C4-2B (cell line): ENCODE results near the gene TLR7.

Source experiments
- H3K27ac ChIP-seq: fragments of 450-650 bp; 2 replicates; pipeline ENCODE4 v1.5.1; 2017
- ZFX ChIP-seq: fragments of 450-650 bp; IDR thresholded peaks from 2 replicates; pipeline ENCODE4 v1.6.1; 2017
- TF ChIP-seq, protein P1 (sequence below): fragments of 450-650 bp; conservative IDR thresholded peaks from 2 replicates; pipeline ENCODE4 v1.5.1; 2017; ENCODE audit warnings: mild to moderate bottlenecking

The TLR7 gene

DNA sequence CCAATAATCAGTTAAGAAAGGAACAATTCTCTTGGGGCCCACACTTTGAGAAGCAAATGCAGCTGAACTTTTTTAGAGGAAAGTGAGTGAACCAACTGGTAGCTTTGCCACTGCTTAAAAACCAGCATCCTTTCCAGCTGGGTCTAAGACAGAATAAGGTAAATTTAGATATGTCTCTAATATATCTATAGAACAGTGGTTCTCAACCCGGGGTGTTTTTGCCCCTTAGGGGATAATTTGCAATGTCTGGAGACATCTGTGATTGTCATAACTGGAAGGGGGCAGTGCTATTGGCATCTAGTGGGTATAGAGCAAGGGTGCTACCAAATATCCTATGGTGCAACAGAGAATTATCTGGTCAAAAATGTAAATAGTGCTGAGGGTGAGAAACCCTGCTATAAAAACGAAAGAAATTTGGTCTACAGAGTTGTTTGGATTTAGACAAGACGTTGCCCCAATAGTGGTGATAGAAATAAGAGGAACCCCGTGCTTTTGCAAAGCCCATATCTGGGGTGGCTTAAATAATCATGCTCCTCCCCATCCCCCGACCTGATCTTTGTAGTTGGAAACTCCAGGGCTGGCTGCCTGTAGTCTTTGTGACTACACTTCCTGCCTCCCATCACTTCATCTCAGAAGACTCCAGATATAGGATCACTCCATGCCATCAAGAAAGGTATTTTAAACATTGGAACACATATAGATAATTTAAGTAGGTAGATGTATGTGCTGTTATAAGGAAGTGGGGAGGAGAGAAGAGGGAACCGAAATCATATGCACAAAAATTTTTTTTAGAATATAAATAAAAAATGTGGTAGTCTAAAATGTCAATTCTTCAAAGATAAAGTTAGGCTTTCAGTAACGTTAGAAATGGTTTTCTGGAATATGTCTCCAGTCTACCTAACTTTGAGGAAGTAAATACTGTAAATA, at the start of gene TLR7:
Gene TLR7 (plus strand): TSS at position 622 of the 927 bp plus-strand sequence. CDS start 507 bp downstream, outside the sequence.
- H3K27ac ChIP-seq, result no peak within 1 kb of the TSS
- TF ChIP-seq, protein P1, sequence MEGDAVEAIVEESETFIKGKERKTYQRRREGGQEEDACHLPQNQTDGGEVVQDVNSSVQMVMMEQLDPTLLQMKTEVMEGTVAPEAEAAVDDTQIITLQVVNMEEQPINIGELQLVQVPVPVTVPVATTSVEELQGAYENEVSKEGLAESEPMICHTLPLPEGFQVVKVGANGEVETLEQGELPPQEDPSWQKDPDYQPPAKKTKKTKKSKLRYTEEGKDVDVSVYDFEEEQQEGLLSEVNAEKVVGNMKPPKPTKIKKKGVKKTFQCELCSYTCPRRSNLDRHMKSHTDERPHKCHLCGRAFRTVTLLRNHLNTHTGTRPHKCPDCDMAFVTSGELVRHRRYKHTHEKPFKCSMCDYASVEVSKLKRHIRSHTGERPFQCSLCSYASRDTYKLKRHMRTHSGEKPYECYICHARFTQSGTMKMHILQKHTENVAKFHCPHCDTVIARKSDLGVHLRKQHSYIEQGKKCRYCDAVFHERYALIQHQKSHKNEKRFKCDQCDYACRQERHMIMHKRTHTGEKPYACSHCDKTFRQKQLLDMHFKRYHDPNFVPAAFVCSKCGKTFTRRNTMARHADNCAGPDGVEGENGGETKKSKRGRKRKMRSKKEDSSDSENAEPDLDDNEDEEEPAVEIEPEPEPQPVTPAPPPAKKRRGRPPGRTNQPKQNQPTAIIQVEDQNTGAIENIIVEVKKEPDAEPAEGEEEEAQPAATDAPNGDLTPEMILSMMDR, result no peak
- no peak for TF ChIP-seq ZFX

DNA sequence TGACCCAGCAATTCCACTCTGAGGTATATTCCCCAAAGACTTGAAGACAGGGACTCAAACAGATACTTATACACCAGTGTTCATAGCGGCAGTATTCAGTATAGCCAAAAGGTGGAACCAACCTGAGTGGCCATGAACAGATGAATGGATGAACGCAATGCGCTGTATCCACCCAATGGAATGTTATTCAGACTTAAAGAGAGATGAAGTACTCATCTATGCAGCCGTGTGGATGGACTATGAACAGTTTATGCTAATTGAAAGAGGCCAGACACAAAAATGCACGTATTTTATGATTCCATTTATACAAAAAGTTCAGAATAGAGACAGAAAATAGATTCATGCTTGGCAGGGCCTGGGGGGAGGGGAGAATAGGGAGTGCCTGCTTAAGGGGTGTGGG, 49.3 kb upstream of the TLR7 start:
- no peak overlapping the region for H3K27ac ChIP-seq
- no peak for TF ChIP-seq ZFX
- TF ChIP-seq, protein P1, result no peak

DNA sequence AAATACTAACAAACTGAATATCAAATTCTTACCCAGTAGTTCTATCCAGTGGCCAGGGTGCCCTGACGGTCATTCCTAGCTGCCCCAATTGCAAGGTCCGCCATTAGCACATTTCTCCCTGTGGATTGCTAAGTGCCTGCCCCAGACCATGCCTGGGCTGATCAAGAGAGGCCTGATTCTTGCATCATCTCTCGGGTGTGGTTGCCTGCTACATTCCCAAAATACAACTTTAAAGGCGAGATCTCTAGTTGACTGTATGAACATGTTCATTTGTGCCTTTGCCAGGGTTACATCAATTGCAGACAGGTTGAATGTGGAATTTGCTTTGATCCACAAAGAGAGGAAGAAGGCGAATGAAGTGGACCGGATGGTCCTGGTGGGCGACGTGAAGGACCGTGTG, 47.6 kb upstream of the TLR7 start:
- no peak overlapping the region for H3K27ac ChIP-seq
- TF ChIP-seq, protein P1, result no peak
- no peak for TF ChIP-seq ZFX

DNA sequence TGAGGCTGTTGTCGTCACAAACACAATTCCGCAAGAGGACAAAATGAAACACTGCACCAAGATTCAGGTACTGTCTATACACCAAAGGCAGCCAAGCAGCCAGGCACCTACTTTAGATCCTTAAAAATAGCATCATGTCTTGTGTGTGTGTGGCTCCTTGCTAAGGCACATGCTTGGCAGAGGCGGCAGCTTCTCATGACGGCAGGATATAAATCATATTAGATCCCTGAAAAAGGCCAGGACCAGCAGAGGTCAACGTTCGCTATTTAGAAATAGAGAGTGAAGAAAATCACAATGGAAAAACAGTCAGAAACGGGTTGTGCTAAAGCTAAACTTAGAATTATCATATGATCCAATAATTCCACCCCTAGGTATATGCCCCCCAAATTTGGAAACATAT, 46.1 kb upstream of the TLR7 start:
- TF ChIP-seq ZFX, result no peak
- TF ChIP-seq, protein P1, result no peak
- no peak overlapping the region for H3K27ac ChIP-seq

DNA sequence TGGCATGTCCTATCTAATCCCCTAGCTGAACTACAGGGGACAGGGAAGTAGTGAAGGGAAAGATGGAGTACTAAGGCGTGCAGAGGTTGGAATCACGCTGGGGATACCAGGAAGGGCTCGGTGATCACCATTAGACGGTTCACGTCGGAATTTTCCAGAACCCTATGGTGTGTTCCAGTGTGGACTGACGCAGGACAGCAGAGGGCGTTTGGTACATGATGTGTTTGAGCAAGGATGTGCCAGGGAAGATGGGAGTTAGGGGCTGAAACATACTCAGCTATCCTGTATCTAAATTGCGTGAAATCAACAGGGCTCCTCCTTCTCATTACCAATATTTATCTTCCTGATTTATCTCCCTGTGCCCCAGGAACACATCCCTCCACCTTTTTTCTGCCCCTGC, 41.9 kb upstream of the TLR7 start:
- H3K27ac ChIP-seq, result no peak overlapping the region
- TF ChIP-seq ZFX, result no peak
- TF ChIP-seq, protein P1, result no peak

DNA sequence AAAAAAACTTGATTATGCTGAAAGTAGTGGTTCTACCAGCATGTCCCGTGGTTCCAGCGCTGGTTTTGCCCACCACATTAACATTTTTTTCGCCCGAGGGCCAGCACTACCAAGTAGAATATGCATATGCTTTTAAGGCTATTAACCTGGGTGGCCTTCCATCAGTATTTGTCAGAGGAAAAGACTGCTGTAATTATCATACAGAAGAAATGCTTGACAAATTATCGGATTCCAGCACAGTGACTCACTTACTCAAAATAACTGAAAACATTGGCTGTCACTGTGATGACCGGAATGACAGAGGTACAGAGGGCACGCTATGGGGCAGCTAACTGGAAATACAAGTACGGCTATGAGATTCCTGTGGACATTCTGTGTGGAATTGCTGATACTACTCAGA, 41.1 kb upstream of the TLR7 start:
- no peak for TF ChIP-seq ZFX
- TF ChIP-seq, protein P1, result no peak
- H3K27ac ChIP-seq, result no peak overlapping the region

DNA sequence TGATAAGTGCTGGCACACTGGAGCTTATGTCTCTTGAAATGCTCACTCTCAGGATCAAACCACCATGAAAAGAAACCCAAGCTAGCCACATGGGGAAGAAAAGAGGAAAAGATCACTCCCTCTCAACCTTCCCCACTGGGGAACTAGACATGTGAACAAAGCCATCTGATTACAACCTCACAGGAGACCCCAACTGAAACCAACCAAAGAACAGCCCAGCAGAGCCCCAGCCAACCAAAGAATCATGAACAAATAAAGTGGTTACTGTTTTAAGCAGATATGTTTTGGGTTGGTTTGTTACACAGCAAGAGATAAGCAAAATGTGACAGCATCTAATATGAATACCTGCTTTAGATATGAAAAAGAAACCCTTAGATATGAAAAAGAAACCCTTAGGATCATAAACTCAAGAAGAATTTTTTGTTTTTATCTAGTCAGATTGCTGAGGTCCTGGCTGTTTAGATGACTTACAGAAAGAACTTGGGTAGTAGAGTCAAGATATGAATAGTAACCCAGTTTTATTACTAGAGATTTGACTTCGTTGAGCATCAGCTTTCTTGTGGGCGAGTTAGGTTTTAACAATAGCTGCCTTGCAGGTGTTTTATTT, 23.7 kb upstream of the TLR7 start:
- no peak overlapping the region for H3K27ac ChIP-seq
- no peak for TF ChIP-seq ZFX
- TF ChIP-seq, protein P1, result no peak
